IPS-18c (cell line): ENCODE measurements around the gene ADAMTS18.

Experiments
- H3K4me3 ChIP-seq: 2 replicates; pipeline ENCODE4 v1.7.0; 2013; ENCODE audit warnings: low read depth, mild to moderate bottlenecking, low read length, moderate library complexity; ENCODE audit not compliant: insufficient read depth
- H3K9me3 ChIP-seq: one replicate; pipeline ENCODE4 v1.6.1; 2013; ENCODE audit warnings: mild to moderate bottlenecking, low read length, moderate library complexity; ENCODE audit not compliant: control insufficient read depth, insufficient read depth

The ADAMTS18 gene

GRCh38 chr16:77364770-77365169 is 70.1 kb downstream of the ADAMTS18 start:
- Histone ChIP-seq H3K4me3 (no peak overlapping the region), H3K9me3 (no peaks in the 10 kb centered on the region)

- no peaks in the 10 kb centered on the region for H3K9me3 ChIP-seq
- H3K4me3 ChIP-seq = no peak overlapping the region
These were observed 75.8 kb downstream of the ADAMTS18 start for GRCh38 chr16:77359065-77359502.

GRCh38 chr16:77353587-77354263 is 81.1 kb downstream of the ADAMTS18 start:
- no peaks in the 10 kb centered on the region for H3K9me3 ChIP-seq
- H3K4me3 ChIP-seq = no peak overlapping the region

GRCh38 chr16:77344341-77344740 is 90.5 kb downstream of the ADAMTS18 start:
- Histone ChIP-seq H3K4me3 (no peak overlapping the region), H3K9me3 (peaks cover 3% of the 10 kb centered on the region)

GRCh38 chr16:77336637-77337036 is 98.2 kb downstream of the ADAMTS18 start:
- Histone ChIP-seq H3K9me3 (no peaks in the 10 kb centered on the region), H3K4me3 (no peak overlapping the region)

GRCh38 chr16:77335652-77336234 is 99.1 kb downstream of the ADAMTS18 start:
- Histone ChIP-seq H3K4me3 (no peak overlapping the region), H3K9me3 (no peaks in the 10 kb centered on the region)

- H3K4me3 ChIP-seq = no peak overlapping the region
- H3K9me3 ChIP-seq = no peaks in the 10 kb centered on the region
These were observed 102.0 kb downstream of the ADAMTS18 start for GRCh38 chr16:77332792-77333191.

GRCh38 chr16:77331802-77332586 is 102.8 kb downstream of the ADAMTS18 start:
- Histone ChIP-seq H3K4me3 (no peak overlapping the region), H3K9me3 (no peaks in the 10 kb centered on the region)

GRCh38 chr16:77331043-77331442 is 103.8 kb downstream of the ADAMTS18 start:
- Histone ChIP-seq H3K9me3 (no peaks in the 10 kb centered on the region), H3K4me3 (no peak overlapping the region)

GRCh38 chr16:77330332-77331042 is 104.3 kb downstream of the ADAMTS18 start:
- no peak overlapping the region for H3K4me3 ChIP-seq
- H3K9me3 ChIP-seq = no peaks in the 10 kb centered on the region

GRCh38 chr16:77328768-77329167 is 106.1 kb downstream of the ADAMTS18 start:
- Histone ChIP-seq H3K4me3 (no peak overlapping the region), H3K9me3 (no peaks in the 10 kb centered on the region)

- Histone ChIP-seq H3K9me3 (no peaks in the 10 kb centered on the region), H3K4me3 (no peak overlapping the region)
These were observed 106.6 kb downstream of the ADAMTS18 start for GRCh38 chr16:77328274-77328673.

GRCh38 chr16:77327717-77328116 is 107.1 kb downstream of the ADAMTS18 start:
- H3K4me3 ChIP-seq = no peak overlapping the region
- H3K9me3 ChIP-seq = no peaks in the 10 kb centered on the region

GRCh38 chr16:77324729-77325128 is 110.1 kb downstream of the ADAMTS18 start:
- Histone ChIP-seq H3K4me3 (no peak overlapping the region), H3K9me3 (no peaks in the 10 kb centered on the region)

- no peaks in the 10 kb centered on the region for H3K9me3 ChIP-seq
- no peak overlapping the region for H3K4me3 ChIP-seq
These were observed 111.1 kb downstream of the ADAMTS18 start for GRCh38 chr16:77323695-77324094.

- Histone ChIP-seq H3K4me3 (no peak overlapping the region), H3K9me3 (no peaks in the 10 kb centered on the region)
These were observed 112.1 kb downstream of the ADAMTS18 start for GRCh38 chr16:77322757-77323156.

GRCh38 chr16:77317059-77317458 is 117.8 kb downstream of the ADAMTS18 start:
- no peak overlapping the region for H3K4me3 ChIP-seq
- no peaks in the 10 kb centered on the region for H3K9me3 ChIP-seq
